ENCODE results near the gene RASSF3. TPM values are rescaled to one million over a fixed set of nuclear protein-coding genes. Genes with fewer than 3 reads are reported as not detected.

RASSF3 gene
- total RNA-seq, 3 donors from 2014 or later = 23.4 to 28.4 (median 24.6) TPM

- intact Hi-C loops (cut with DNase I; ENCODE audit: low total_unique reads) = no loop called here
- no peaks in the 10 kb centered on the region for H3K4me1 ChIP-seq
- H3K4me3 ChIP-seq = no peak overlapping the region
- no peaks in the 10 kb centered on the region for H3K9me3 ChIP-seq
- no peaks in the 10 kb centered on the region for H3K36me3 ChIP-seq
- TF ChIP-seq POLR2A (IDR thresholded peaks at IDR 0.05) (no peak), POLR2AphosphoS5 (IDR thresholded peaks at IDR 0.05) (no peak), CTCF (IDR thresholded peaks at IDR 0.05) (peak in 2 of 3 donors; percentile 19)
- no peaks in the 10 kb centered on the region for H3K27me3 ChIP-seq
- DNase-seq (ENCODE audit: low spot score in 2 of 2) = no peak
- no peak overlapping the region for H3K27ac ChIP-seq
Observed at GRCh38 chr12:64696080-64696741, 85.9 kb downstream of the RASSF3 start.

GRCh38 chr12:64699504-64700115 lies 89.3 kb downstream of the RASSF3 start:
- no peaks in the 10 kb centered on the region for H3K27me3 ChIP-seq
- intact Hi-C loops (cut with DNase I; ENCODE audit: low total_unique reads) = no loop called here
- no peak overlapping the region for H3K4me3 ChIP-seq
- DNase-seq (ENCODE audit: low spot score in 2 of 2) = no peak
- TF ChIP-seq POLR2AphosphoS5 (IDR thresholded peaks at IDR 0.05) (no peak), CTCF (IDR thresholded peaks at IDR 0.05) (no peak), POLR2A (IDR thresholded peaks at IDR 0.05) (no peak)
- no peaks in the 10 kb centered on the region for H3K36me3 ChIP-seq
- no peak overlapping the region for H3K27ac ChIP-seq
- no peaks in the 10 kb centered on the region for H3K9me3 ChIP-seq
- no peaks in the 10 kb centered on the region for H3K4me1 ChIP-seq

GRCh38 chr12:64700532-64700931 lies 90.2 kb downstream of the RASSF3 start:
- no peaks in the 10 kb centered on the region for H3K36me3 ChIP-seq
- H3K9me3 ChIP-seq = no peaks in the 10 kb centered on the region
- no peaks in the 10 kb centered on the region for H3K4me1 ChIP-seq
- H3K27ac ChIP-seq = no peak overlapping the region
- no peak overlapping the region for H3K4me3 ChIP-seq
- no peak for DNase-seq (ENCODE audit: low spot score in 2 of 2)
- H3K27me3 ChIP-seq = no peaks in the 10 kb centered on the region
- TF ChIP-seq POLR2AphosphoS5 (IDR thresholded peaks at IDR 0.05) (no peak), CTCF (IDR thresholded peaks at IDR 0.05) (no peak), POLR2A (IDR thresholded peaks at IDR 0.05) (no peak)
- intact Hi-C loops (cut with DNase I; ENCODE audit: low total_unique reads) = no loop called here

- H3K4me1 ChIP-seq = no peaks in the 10 kb centered on the region
- TF ChIP-seq CTCF (IDR thresholded peaks at IDR 0.05) (no peak), POLR2A (IDR thresholded peaks at IDR 0.05) (no peak), POLR2AphosphoS5 (IDR thresholded peaks at IDR 0.05) (no peak)
- intact Hi-C loops (cut with DNase I; ENCODE audit: low total_unique reads) = no loop called here
- DNase-seq (ENCODE audit: low spot score in 2 of 2) = no peak
- no peaks in the 10 kb centered on the region for H3K9me3 ChIP-seq
- no peak overlapping the region for H3K27ac ChIP-seq
- H3K4me3 ChIP-seq = no peak overlapping the region
- H3K27me3 ChIP-seq = no peaks in the 10 kb centered on the region
- H3K36me3 ChIP-seq = no peaks in the 10 kb centered on the region
Observed at GRCh38 chr12:64701283-64701682, 91.0 kb downstream of the RASSF3 start.

- DNase-seq (ENCODE audit: low spot score in 2 of 2) = no peak
- TF ChIP-seq POLR2A (IDR thresholded peaks at IDR 0.05) (no peak), POLR2AphosphoS5 (IDR thresholded peaks at IDR 0.05) (no peak), CTCF (IDR thresholded peaks at IDR 0.05) (no peak)
- Histone ChIP-seq H3K4me1 (no peaks in the 10 kb centered on the region), H3K27me3 (no peaks in the 10 kb centered on the region), H3K4me3 (no peak overlapping the region), H3K9me3 (no peaks in the 10 kb centered on the region), H3K36me3 (no peaks in the 10 kb centered on the region), H3K27ac (no peak overlapping the region)
- intact Hi-C loops (cut with DNase I; ENCODE audit: low total_unique reads) = no loop called here
Observed at GRCh38 chr12:64706306-64706705, 96.0 kb downstream of the RASSF3 start.

All from breast epithelium (tissue), 4 donors.